ENCODE measurements around the gene WDR7.
A peak's percentile ranks its signal among the peaks of the same experiment; 100 is the strongest.

Gene WDR7

DNA sequence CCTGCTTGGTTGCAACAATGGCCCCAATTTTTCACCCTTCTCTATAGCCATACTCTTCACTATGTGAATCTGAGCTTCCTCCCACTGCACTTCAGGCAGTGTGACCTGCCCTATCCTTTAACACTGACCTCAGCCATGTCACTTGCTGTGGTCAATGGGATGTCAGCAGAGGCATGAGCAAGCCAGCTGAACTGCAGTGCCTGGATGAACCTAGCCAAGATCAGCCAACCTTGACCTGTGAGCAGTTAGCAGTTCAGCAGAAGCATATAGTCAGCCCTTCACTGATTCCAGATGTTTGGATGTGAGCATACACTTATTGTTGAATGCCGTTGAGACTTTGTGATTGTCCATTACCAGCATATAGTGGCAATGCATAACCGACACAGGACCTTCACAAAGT, 432.3 kb downstream of the WDR7 start:
- H3K4me1 ChIP-seq (ENCODE audit: control insufficient read depth, insufficient read depth, low read depth, low read length), result peaks cover 3% of the 10 kb centered on the region
- H3K9me3 ChIP-seq (ENCODE audit: control insufficient read depth, low read length), result peaks cover 7% of the 10 kb centered on the region
- DNase-seq, result no peak
- H3K36me3 ChIP-seq (ENCODE audit: control insufficient read depth in 1 of 2, insufficient read depth in 2 of 2, low read depth in 1 of 2, low read length in 2 of 2), result no peaks in the 10 kb centered on the region
- no peak overlapping the region for H3K23ac ChIP-seq (ENCODE audit: low read length in 2 of 2)
- H3K18ac ChIP-seq (ENCODE audit: low read depth in 1 of 2, low read length in 2 of 2), result no peak overlapping the region
- H3K27ac ChIP-seq (ENCODE audit: low read length, poor library complexity, severe bottlenecking), result no peak overlapping the region
- H3K4me3 ChIP-seq (ENCODE audit: insufficient read depth in 1 of 2, low read depth in 1 of 2, low read length in 2 of 2), result no peak overlapping the region
- H4K91ac ChIP-seq (ENCODE audit: low read length), result no peak overlapping the region
- no peak overlapping the region for H2BK12ac ChIP-seq (ENCODE audit: low read length in 2 of 2)
- H3K9ac ChIP-seq (ENCODE audit: low read length), result no peak overlapping the region
- H3K27me3 ChIP-seq (ENCODE audit: control insufficient read depth in 1 of 2, insufficient read depth in 1 of 2, low read length in 2 of 2), result peaks cover 0 to 4% of the 10 kb centered on the region in 2 experiments
- H2AFZ ChIP-seq (ENCODE audit: low read depth, low read length), result no peak overlapping the region
- peak overlapping the region in 1 of 2 experiments; percentile 35 for H3K14ac ChIP-seq (ENCODE audit: low read length in 2 of 2)
- H2AK5ac ChIP-seq (ENCODE audit: low read length, severe bottlenecking), result no peak overlapping the region
- H2BK120ac ChIP-seq (ENCODE audit: low read depth, low read length), result no peak overlapping the region
- WGBS, result 50% methylated on average over 2 of the region's 2 CpGs
- H3K4me2 ChIP-seq (ENCODE audit: low read length, poor library complexity, severe bottlenecking), result no peak overlapping the region
- H2BK5ac ChIP-seq (ENCODE audit: low read depth, low read length, poor library complexity, severe bottlenecking), result no peak overlapping the region
- no peak overlapping the region for H4K8ac ChIP-seq (ENCODE audit: low read length)
- no peak overlapping the region for H3K4ac ChIP-seq (ENCODE audit: low read depth in 1 of 2, low read length in 2 of 2)
- H2BK15ac ChIP-seq (ENCODE audit: low read depth, poor library complexity, severe bottlenecking), result no peak overlapping the region
- H3K79me1 ChIP-seq (replicated peaks; ENCODE audit: low read length, poor library complexity, severe bottlenecking), result no peaks in the 10 kb centered on the region

DNA sequence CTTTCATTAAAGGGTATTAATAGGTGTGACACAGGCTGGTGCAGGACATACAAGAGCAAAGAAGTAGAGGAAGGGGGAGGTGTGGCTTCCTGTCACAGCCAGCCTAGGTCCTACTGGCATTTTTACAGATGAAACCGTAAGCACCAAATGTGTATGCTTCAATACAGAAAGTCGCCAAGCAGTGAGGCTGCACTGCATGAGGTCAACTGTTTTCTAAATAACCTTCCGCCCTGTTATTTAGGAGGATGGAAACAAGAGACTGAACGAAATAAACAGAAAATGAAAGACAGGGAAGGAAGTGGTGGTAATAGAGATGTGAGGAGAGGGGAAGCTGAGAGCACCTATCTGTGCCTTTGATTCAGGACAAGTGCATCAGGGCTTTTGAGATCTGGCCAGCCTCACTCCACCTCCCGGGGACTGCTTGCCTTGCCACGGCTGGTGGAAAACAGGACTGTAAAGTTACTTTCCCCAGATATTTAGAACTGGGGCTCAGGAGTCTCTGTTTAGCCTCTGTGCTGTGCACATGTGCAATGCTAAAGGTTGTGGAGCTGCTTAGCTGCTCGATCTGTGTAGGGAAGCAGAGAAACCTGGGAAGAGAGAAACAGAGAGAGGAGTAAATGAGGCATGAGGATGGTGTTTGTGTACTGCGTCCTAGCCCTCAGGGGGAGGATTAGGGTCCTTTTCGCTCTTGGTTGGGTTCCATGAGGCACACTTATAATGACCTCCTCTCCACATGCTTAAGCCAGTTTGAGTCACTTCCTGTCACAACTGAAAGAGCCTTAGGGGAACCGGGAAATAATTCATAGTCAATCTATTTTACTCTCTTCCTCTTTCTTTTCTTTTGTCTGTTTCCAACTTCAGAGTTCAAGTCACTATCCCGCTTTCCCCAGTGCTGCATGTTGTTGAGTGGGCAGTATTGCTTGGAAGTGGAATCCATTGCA, 433.4 kb downstream of the WDR7 start:
- Histone ChIP-seq H2BK12ac (ENCODE audit: low read length in 2 of 2) (no peak overlapping the region), H3K27me3 (ENCODE audit: control insufficient read depth in 1 of 2, insufficient read depth in 1 of 2, low read length in 2 of 2) (peaks cover 0 to 4% of the 10 kb centered on the region in 2 experiments), H2BK120ac (ENCODE audit: low read depth, low read length) (no peak overlapping the region), H3K4me2 (ENCODE audit: low read length, poor library complexity, severe bottlenecking) (no peak overlapping the region), H3K36me3 (ENCODE audit: control insufficient read depth in 1 of 2, insufficient read depth in 2 of 2, low read depth in 1 of 2, low read length in 2 of 2) (no peaks in the 10 kb centered on the region), H3K27ac (ENCODE audit: low read length, poor library complexity, severe bottlenecking) (no peak overlapping the region), H4K8ac (ENCODE audit: low read length) (no peak overlapping the region), H3K79me1 (replicated peaks; ENCODE audit: low read length, poor library complexity, severe bottlenecking) (no peaks in the 10 kb centered on the region), H3K4me3 (ENCODE audit: insufficient read depth in 1 of 2, low read depth in 1 of 2, low read length in 2 of 2) (no peak overlapping the region), H3K4me1 (ENCODE audit: control insufficient read depth, insufficient read depth, low read depth, low read length) (peaks cover 3% of the 10 kb centered on the region), H2AFZ (ENCODE audit: low read depth, low read length) (no peak overlapping the region), H4K91ac (ENCODE audit: low read length) (no peak overlapping the region), H3K9me3 (ENCODE audit: control insufficient read depth, low read length) (peaks cover 7% of the 10 kb centered on the region), H2BK5ac (ENCODE audit: low read depth, low read length, poor library complexity, severe bottlenecking) (no peak overlapping the region), H3K14ac (ENCODE audit: low read length in 2 of 2) (no peak overlapping the region), H3K18ac (ENCODE audit: low read depth in 1 of 2, low read length in 2 of 2) (no peak overlapping the region), H3K23ac (ENCODE audit: low read length in 2 of 2) (no peak overlapping the region), H2AK5ac (ENCODE audit: low read length, severe bottlenecking) (no peak overlapping the region), H3K4ac (ENCODE audit: low read depth in 1 of 2, low read length in 2 of 2) (no peak overlapping the region), H3K9ac (ENCODE audit: low read length) (no peak overlapping the region), H2BK15ac (ENCODE audit: low read depth, poor library complexity, severe bottlenecking) (no peak overlapping the region)
- WGBS, result 69% methylated on average over 11 of the region's 11 CpGs
- DNase-seq, result no peak

DNA sequence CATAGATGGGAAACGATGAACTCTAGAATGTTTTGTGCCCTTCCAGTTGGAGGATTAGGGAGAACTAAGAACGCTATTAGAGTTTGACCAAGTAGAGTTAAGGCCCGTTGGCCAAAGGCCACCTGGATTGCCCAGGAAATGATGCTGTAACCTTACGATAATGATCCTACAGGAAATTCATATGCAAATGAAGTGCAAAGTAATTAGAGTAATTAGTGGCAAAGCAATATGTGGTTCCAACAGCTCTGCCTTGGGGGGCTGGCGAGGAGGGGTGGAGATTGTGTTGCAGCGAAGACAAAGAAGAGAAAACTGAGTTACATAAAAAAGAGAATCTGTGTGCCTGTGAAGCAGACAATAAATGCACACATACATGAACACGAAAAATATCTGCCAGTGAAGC, 434.2 kb downstream of the WDR7 start:
- Histone ChIP-seq H3K27ac (ENCODE audit: low read length, poor library complexity, severe bottlenecking) (no peak overlapping the region), H3K36me3 (ENCODE audit: control insufficient read depth in 1 of 2, insufficient read depth in 2 of 2, low read depth in 1 of 2, low read length in 2 of 2) (no peaks in the 10 kb centered on the region), H2AK5ac (ENCODE audit: low read length, severe bottlenecking) (no peak overlapping the region), H3K23ac (ENCODE audit: low read length in 2 of 2) (no peak overlapping the region), H3K4me3 (ENCODE audit: insufficient read depth in 1 of 2, low read depth in 1 of 2, low read length in 2 of 2) (no peak overlapping the region), H3K4me1 (ENCODE audit: control insufficient read depth, insufficient read depth, low read depth, low read length) (peaks cover 3% of the 10 kb centered on the region), H3K18ac (ENCODE audit: low read depth in 1 of 2, low read length in 2 of 2) (no peak overlapping the region), H3K4ac (ENCODE audit: low read depth in 1 of 2, low read length in 2 of 2) (no peak overlapping the region), H2AFZ (ENCODE audit: low read depth, low read length) (no peak overlapping the region), H2BK120ac (ENCODE audit: low read depth, low read length) (no peak overlapping the region), H3K4me2 (ENCODE audit: low read length, poor library complexity, severe bottlenecking) (no peak overlapping the region), H2BK5ac (ENCODE audit: low read depth, low read length, poor library complexity, severe bottlenecking) (no peak overlapping the region), H4K91ac (ENCODE audit: low read length) (no peak overlapping the region), H4K8ac (ENCODE audit: low read length) (no peak overlapping the region), H3K9ac (ENCODE audit: low read length) (no peak overlapping the region), H3K79me1 (replicated peaks; ENCODE audit: low read length, poor library complexity, severe bottlenecking) (no peaks in the 10 kb centered on the region), H2BK15ac (ENCODE audit: low read depth, poor library complexity, severe bottlenecking) (no peak overlapping the region), H3K27me3 (ENCODE audit: control insufficient read depth in 1 of 2, insufficient read depth in 1 of 2, low read length in 2 of 2) (peaks cover under 1 to 4% of the 10 kb centered on the region in 2 experiments), H3K9me3 (ENCODE audit: control insufficient read depth, low read length) (peaks cover 7% of the 10 kb centered on the region), H3K14ac (ENCODE audit: low read length in 2 of 2) (no peak overlapping the region), H2BK12ac (ENCODE audit: low read length in 2 of 2) (no peak overlapping the region)
- 57% methylated on average over 5 of the region's 7 CpGs for WGBS
- no peak for DNase-seq

DNA sequence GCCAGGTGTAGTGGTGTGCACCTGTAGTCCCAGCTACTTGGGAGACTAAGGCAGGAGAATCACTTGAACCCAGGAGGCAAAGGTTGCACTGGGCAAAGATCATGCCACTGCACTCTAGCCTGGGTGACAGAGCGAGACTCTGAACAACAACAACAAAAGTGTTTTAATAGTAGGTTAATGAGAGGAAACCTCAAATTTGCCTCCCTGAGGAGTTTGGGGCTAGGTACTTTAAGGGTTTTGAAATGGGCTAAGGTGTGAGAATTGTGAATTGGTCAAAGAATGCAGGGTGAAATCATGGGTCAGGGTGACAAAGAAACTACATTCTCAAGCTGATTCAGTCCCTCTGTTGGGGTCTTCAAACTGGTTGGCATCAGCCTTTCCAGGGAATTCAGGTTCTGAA, 435.0 kb downstream of the WDR7 start:
- H4K91ac ChIP-seq (ENCODE audit: low read length), result no peak overlapping the region
- DNase-seq, result no peak
- no peak overlapping the region for H3K9ac ChIP-seq (ENCODE audit: low read length)
- no peak overlapping the region for H3K27ac ChIP-seq (ENCODE audit: low read length, poor library complexity, severe bottlenecking)
- H2BK5ac ChIP-seq (ENCODE audit: low read depth, low read length, poor library complexity, severe bottlenecking), result no peak overlapping the region
- H3K23ac ChIP-seq (ENCODE audit: low read length in 2 of 2), result no peak overlapping the region
- peaks cover 7% of the 10 kb centered on the region for H3K9me3 ChIP-seq (ENCODE audit: control insufficient read depth, low read length)
- H3K4me2 ChIP-seq (ENCODE audit: low read length, poor library complexity, severe bottlenecking), result no peak overlapping the region
- H3K4me3 ChIP-seq (ENCODE audit: insufficient read depth in 1 of 2, low read depth in 1 of 2, low read length in 2 of 2), result no peak overlapping the region
- no peak overlapping the region for H2AK5ac ChIP-seq (ENCODE audit: low read length, severe bottlenecking)
- no peak overlapping the region for H2BK120ac ChIP-seq (ENCODE audit: low read depth, low read length)
- H3K14ac ChIP-seq (ENCODE audit: low read length in 2 of 2), result no peak overlapping the region
- H3K27me3 ChIP-seq (ENCODE audit: control insufficient read depth in 1 of 2, insufficient read depth in 1 of 2, low read length in 2 of 2), result peaks cover 3% of the 10 kb centered on the region in 2 experiments
- H3K18ac ChIP-seq (ENCODE audit: low read depth in 1 of 2, low read length in 2 of 2), result no peak overlapping the region
- H3K36me3 ChIP-seq (ENCODE audit: control insufficient read depth in 1 of 2, insufficient read depth in 2 of 2, low read depth in 1 of 2, low read length in 2 of 2), result no peaks in the 10 kb centered on the region
- no peaks in the 10 kb centered on the region for H3K79me1 ChIP-seq (replicated peaks; ENCODE audit: low read length, poor library complexity, severe bottlenecking)
- no peak overlapping the region for H2AFZ ChIP-seq (ENCODE audit: low read depth, low read length)
- no peak overlapping the region for H2BK12ac ChIP-seq (ENCODE audit: low read length in 2 of 2)
- H3K4me1 ChIP-seq (ENCODE audit: control insufficient read depth, insufficient read depth, low read depth, low read length), result peaks cover 3% of the 10 kb centered on the region
- no peak overlapping the region for H2BK15ac ChIP-seq (ENCODE audit: low read depth, poor library complexity, severe bottlenecking)
- WGBS, result 58% methylated on average over 1 of the region's 1 CpG
- no peak overlapping the region for H4K8ac ChIP-seq (ENCODE audit: low read length)
- no peak overlapping the region for H3K4ac ChIP-seq (ENCODE audit: low read depth in 1 of 2, low read length in 2 of 2)

Data from mesenchymal stem cell (in vitro differentiated cells and primary cell).